GM18508 (cell line): ENCODE data around the gene PCGF2.
"Not testable (repeated sequence)": the region's sequence is repeated elsewhere in the genome, so short reads cannot be mapped to it uniquely, and the experiment has no call there.

Experiments used
- ATAC-seq: cut with Tn5 transposase; IDR thresholded peaks from one replicate; pipeline ENCODE4 v1.9.1; 2021; ENCODE audit warnings: moderate number of reproducible peaks; ENCODE audit not compliant: insufficient read depth, unreplicated experiment

Gene PCGF2

GRCh38 chr17:38738007-38738662 lies 10.0 kb downstream of the PCGF2 start:
- no peak for ATAC-seq

DNA sequence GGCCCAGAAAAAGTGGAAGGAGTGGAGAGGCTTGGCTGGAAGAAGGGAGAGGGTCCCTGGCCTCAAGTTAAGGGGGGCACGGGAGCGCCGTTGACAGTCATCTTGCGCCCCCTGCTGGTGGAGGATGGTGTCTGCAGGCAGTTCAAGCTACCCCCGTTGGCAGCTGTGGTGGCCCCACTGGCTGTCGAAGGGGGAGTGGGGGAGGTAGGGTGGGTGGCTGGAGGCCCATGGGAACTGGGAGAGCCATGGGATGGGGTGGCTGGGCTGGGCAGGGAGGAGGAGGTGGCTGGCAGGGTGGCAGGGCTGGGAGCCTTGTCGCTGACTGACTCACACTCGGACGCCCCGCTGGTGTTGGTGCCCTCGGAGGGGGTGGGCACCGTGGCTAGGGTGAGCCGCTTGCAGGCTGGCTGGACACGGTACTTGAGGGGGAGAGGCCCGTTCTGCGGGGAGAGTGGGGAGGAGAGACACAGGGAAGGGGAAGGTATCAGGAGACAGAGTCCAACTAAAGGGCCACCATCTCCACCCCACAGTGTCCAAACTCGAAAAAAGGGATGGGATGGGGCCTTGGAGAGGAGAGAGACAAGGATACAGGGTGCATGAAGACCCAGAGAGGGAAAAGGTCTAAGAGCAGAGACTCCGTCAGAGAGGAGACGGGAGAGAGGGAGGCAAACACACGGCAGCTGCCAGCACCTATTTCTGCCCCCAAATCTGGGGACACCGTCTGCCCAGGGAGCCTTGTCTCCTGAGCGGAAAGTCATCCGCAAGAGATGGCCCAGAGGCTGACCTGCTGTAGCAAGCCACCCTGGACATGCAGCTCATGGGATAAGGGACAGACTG lies 12.8 kb downstream of the PCGF2 start:
- no peak for ATAC-seq

GRCh38 chr17:38733982-38734973 lies 13.9 kb downstream of the PCGF2 start:
- ATAC-seq: no peak

DNA sequence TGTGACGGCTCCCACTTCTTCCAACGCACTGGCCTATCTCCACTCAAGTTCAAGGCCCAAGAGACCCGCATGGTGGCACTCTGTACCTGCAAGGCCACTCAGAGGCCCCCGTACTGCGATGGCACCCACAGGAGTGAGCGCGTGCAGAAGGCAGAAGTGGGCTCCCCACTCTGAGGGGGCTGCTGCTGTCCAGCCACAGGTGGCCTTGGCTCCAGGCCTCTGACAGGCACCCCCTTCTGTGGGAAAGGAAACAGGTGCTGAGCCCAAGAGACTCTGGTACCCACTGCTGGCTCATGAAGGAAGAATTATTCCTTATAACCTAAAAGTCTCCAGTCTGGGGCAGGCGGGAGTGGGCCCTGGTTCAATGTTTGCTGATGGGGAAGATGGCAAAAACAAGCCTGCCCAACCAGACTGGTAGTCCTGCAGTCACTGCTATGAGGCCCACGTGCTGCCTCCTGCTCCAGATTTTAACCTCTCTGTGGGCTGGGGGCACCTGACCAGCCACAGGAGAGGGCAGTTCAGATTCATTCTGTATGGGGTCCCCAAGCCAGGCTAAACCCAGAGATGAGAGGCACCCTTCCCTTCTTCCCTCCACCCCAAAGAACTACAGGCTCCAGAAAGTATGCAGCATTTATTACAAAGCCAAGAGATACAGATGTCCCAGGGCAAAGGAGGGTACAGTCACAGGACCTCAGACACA lies 14.7 kb downstream of the PCGF2 start:
- ATAC-seq: no peak

- no peak for ATAC-seq
Measured at GRCh38 chr17:38732376-38733281, 15.5 kb downstream of the PCGF2 start.

DNA sequence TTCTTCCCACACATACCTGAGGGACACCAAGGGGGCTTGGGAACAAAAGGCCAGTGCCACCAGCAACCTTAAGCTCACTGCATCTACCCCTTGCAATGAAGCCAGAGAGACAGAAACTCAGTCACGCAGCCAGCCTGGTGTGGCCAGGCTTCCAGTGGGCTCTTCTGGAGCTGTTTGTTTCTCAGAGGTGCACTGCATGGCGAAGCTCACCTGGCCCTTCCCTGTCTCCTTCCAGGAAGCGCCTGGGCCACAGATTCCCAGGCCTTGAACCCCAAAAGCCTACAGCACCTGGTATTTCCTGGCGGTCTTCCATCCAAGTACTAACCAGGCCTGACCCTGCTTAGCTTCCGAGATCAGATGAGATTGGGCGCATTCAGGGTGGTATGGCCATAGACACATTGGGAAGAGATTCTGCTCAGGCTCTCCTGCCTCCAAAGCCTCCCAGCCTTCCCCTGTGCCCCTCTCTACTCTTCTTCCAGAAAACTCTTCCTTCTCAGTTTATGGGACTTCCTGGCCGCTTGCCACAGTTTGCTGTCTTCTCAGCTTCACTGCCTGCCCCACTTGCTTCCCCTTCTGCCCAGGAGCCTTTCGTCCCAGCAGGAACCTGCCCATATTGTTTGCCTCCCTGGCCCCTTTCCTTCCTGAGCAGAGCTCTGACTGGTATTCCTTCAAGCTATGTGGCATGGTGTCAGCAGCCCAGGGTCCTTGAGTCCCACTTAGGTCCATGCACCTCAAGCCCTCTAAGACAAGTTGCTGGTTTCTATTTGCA lies 16.4 kb downstream of the PCGF2 start:
- ATAC-seq: no peak

DNA sequence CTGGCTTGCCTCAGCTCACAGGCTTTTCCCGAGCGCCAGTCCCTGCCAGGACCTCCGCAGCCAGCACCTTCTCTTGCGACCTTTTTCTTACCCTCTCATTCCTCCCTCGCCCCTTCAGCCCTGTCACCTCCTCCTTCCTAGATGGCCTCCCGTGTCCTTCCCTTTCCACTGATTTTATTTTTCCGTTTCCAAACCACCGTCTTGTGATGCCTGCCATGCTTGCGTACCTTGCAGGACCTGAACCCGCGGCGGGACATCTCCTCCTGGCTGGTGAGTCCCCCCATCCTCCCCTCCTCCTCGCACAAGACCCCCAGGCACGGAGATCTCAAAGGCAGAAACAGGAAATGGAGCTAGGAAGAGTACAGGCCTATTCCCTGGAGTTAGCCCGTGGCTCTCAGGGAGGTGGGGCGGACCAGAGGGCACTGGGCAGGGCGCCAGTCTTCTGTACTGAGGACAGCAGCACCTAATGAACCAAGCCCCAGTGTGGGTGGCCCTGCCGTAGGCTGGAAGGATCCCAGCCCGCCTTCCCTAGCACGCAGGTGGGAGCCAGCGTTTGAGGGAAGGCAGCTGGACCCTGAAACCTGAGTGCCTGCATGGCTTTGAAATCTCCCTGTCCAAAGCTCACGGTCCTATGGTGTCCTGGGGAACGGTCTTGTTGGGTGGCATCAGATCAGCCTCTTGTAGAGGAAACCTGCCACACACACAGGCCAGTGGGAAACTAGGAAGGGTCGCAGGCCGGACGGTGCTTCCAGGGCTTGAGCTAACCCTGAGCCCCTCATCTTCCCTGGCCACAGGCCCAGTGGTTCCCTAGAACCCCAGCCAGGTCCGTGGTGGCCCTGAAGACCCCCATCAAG lies 17.4 kb downstream of the PCGF2 start:
- ATAC-seq: no peak

GRCh38 chr17:38729886-38730525 lies 18.1 kb downstream of the PCGF2 start, which contains the start of gene CISD3:
Gene CISD3, plus strand, starts transcription at chr17:38730341. Its CDS starts 18 bp downstream, at chr17:38730359.
- no peak for ATAC-seq

GRCh38 chr17:38729368-38729885 lies 18.7 kb downstream of the PCGF2 start:
- no peak for ATAC-seq

GRCh38 chr17:38728290-38728831 lies 19.8 kb downstream of the PCGF2 start:
- no peak for ATAC-seq

DNA sequence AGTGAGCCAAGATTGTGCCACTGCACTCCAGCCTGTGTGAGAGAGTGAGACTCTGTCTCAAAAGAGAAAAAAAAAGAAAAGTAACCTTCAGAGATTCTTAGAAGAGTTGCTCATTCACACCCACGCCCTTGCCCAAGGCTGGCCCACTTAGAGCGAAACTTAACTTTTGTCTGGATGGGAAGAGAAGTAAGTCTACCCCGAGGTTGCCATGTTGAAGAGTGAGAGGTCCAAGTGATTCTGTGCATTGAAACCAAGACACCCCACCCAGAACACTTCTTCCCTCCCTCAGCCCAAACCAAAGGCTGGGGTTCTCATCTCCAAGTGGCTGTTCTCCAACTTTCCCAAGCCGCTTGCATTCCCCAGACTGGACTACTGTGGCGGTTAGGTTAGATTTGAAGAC lies 20.4 kb downstream of the PCGF2 start:
- no peak for ATAC-seq

DNA sequence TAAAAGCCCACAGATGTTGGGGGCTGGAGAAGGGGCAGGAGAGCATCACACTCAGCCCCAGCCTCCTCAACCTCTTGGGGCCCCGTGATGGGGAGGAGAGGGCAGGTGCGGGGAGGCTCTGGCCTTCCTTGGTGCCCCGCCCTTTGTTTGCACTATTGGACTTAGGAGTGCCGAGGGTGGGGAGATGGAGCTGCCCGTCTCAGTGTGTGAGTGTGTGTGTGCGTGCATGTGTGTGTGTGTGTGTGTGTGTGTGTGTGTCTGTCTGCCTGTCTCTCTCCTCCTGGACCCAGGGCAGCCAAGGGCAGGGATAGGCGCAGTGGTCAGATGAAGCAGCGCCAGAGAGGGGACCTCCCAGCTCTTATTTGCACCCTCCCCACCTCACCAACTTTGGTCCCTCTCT lies 22.0 kb downstream of the PCGF2 start:
- not testable (repeated sequence) for ATAC-seq

DNA sequence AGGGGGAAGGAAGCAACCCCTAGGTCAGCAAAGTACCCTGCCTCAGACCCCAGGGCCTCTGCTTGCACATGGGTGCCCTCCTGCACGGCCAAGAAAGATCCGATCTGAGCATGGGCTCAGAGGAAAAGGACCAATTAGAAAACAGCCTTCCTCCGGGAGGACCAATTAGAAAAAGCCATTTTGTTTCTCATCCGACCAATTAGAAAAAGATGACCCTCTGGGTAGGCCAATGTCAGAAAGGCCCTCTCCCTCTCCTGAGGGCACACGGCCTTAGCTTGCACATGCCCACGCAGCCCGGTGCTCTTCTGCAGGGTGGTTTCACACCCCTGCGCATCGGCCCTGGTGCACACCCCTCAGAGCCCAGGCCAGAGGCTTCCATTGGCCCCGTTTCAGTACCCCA lies 23.1 kb downstream of the PCGF2 start:
- ATAC-seq: no peak

DNA sequence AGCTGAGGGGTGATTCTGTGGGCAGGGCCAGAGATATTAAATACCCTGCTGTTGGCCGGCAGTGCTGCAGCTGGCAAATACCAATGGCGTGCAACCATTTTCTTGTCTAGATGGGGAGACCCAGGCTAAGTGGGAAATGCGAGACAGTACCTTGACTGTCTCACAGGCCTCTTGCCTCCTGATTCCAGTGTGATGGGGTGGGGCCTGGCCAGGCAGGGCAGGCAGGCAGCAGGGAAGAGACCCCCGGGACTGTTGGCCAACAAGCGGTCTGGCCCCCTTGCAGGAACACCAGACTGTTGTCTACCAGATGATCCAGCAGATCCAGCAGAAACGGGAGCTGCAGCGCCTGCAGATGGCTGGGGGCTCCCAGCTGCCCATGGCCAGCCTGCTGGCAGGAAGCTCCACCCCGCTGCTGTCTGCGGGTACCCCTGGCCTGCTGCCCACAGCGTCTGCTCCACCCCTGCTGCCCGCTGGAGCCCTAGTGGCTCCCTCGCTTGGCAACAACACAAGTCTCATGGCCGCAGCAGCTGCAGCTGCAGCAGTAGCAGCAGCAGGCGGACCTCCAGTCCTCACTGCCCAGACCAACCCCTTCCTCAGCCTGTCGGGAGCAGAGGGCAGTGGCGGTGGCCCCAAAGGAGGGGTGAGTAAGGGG lies 23.7 kb downstream of the PCGF2 start:
- no peak for ATAC-seq

- no peak for ATAC-seq
Measured at GRCh38 chr17:38721802-38722201, 26.3 kb downstream of the PCGF2 start.

GRCh38 chr17:38720941-38721340 lies 27.2 kb downstream of the PCGF2 start:
- no peak for ATAC-seq
